Measurements from ENCODE around the gene ASIC1. TPM values are rescaled to one million over a fixed set of nuclear protein-coding genes. Genes with fewer than 3 reads are reported as not detected.
A peak's percentile ranks its signal among the peaks of the same experiment; 100 is the strongest.

ASIC1 gene
- total and polyA plus RNA-seq, 5 donors: 1.3 to 4.5 (median 2.8) TPM

- H3K27ac ChIP-seq (ENCODE audit: low read length): no peak overlapping the region
- DNase-seq: peak in 1 of 3 donors; percentile 73
- ATAC-seq: peak in 1 of 2 donors; percentile 16
These were observed 4.7 kb downstream of the ASIC1 start for GRCh38 chr12:50061946-50062686.

GRCh38 chr12:50062728-50063460 is 5.5 kb downstream of the ASIC1 start:
- intact Hi-C loops (cut with DNase I): loop anchor here in 2 of 4 donors (10.0 kb wide), 1 partner anchor 198 kb away; no protein-coding TSS in a partner anchor
- peaks cover 3% of the 10 kb centered on the region for H3K4me1 ChIP-seq (ENCODE audit: control insufficient read depth, insufficient read depth, low read length)
- 75% methylated on average over 5 of the region's 5 CpGs for WGBS
- DNase-seq: no peak
- H3K27me3 ChIP-seq (ENCODE audit: control insufficient read depth, insufficient read depth): no peaks in the 10 kb centered on the region
- no peaks in the 10 kb centered on the region for H3K9me3 ChIP-seq (ENCODE audit: control insufficient read depth, low read length)
- peak in 1 of 2 donors; percentile 9 for ATAC-seq
- no peak overlapping the region for H3K4me3 ChIP-seq (ENCODE audit: low read length)
- no peak overlapping the region for H3K27ac ChIP-seq (ENCODE audit: low read length)

More at GRCh38 chr12:50061946-50062686, 4.7 kb downstream of the ASIC1 start:
- 58% methylated on average over 6 of the region's 6 CpGs for WGBS
- Histone ChIP-seq H3K4me3 (ENCODE audit: low read length) (no peak overlapping the region), H3K27me3 (ENCODE audit: control insufficient read depth, insufficient read depth) (no peaks in the 10 kb centered on the region), H3K9me3 (ENCODE audit: control insufficient read depth, low read length) (no peaks in the 10 kb centered on the region), H3K4me1 (ENCODE audit: control insufficient read depth, insufficient read depth, low read length) (peaks cover 3% of the 10 kb centered on the region)
- intact Hi-C loops (cut with DNase I): loop anchor here in 2 of 4 donors (10.0 kb wide), 1 partner anchor 197 kb away; no protein-coding TSS in a partner anchor

GRCh38 chr12:50065726-50066310 is 8.4 kb downstream of the ASIC1 start:
- intact Hi-C loops (cut with DNase I): loop anchor here in 2 of 4 donors (5.0 to 10.0 kb wide), 2 partner anchors 99 to 201 kb away; no protein-coding TSS in a partner anchor
- Histone ChIP-seq H3K9me3 (ENCODE audit: control insufficient read depth, low read length) (no peaks in the 10 kb centered on the region), H3K27me3 (ENCODE audit: control insufficient read depth, insufficient read depth) (no peaks in the 10 kb centered on the region), H3K27ac (ENCODE audit: low read length) (no peak overlapping the region), H3K4me1 (ENCODE audit: control insufficient read depth, insufficient read depth, low read length) (peaks cover 3% of the 10 kb centered on the region), H3K4me3 (ENCODE audit: low read length) (no peak overlapping the region)
- WGBS: 82% methylated on average over 3 of the region's 3 CpGs
- no peak for ATAC-seq
- no peak for DNase-seq

- ATAC-seq (peak in 1 of 2 donors; percentile 25), DNase-seq (no peak)
- Histone ChIP-seq H3K27me3 (ENCODE audit: control insufficient read depth, insufficient read depth) (no peaks in the 10 kb centered on the region), H3K4me3 (ENCODE audit: low read length) (no peak overlapping the region), H3K27ac (ENCODE audit: low read length) (no peak overlapping the region), H3K9me3 (ENCODE audit: control insufficient read depth, low read length) (no peaks in the 10 kb centered on the region), H3K4me1 (ENCODE audit: control insufficient read depth, insufficient read depth, low read length) (peaks cover 3% of the 10 kb centered on the region)
- 42% methylated on average over 5 of the region's 5 CpGs for WGBS
- intact Hi-C loops (cut with DNase I): loop anchor here in 2 of 4 donors (5.0 to 10.0 kb wide), 2 partner anchors 99 to 202 kb away; no protein-coding TSS in a partner anchor
These were observed 9.0 kb downstream of the ASIC1 start for GRCh38 chr12:50066402-50066801.

- no peaks in the 10 kb centered on the region for H3K27me3 ChIP-seq (ENCODE audit: control insufficient read depth, insufficient read depth)
- DNase-seq (no peak), ATAC-seq (no peak)
- no peak overlapping the region for H3K4me3 ChIP-seq (ENCODE audit: low read length)
- 97% methylated on average over 5 of the region's 5 CpGs for WGBS
- intact Hi-C loops (cut with DNase I): loop anchor here in 2 of 4 donors (5.0 to 10.0 kb wide), 2 partner anchors 102 to 204 kb away; no protein-coding TSS in a partner anchor
- H3K4me1 ChIP-seq (ENCODE audit: control insufficient read depth, insufficient read depth, low read length): peaks cover 3% of the 10 kb centered on the region
- H3K27ac ChIP-seq (ENCODE audit: low read length): no peak overlapping the region
- no peaks in the 10 kb centered on the region for H3K9me3 ChIP-seq (ENCODE audit: control insufficient read depth, low read length)
These were observed 11.7 kb downstream of the ASIC1 start for GRCh38 chr12:50069069-50069468.

- DNase-seq (no peak), ATAC-seq (no peak)
- no peaks in the 10 kb centered on the region for H3K27me3 ChIP-seq (ENCODE audit: control insufficient read depth, insufficient read depth)
- over 99% methylated on average over 3 of the region's 3 CpGs for WGBS
- H3K9me3 ChIP-seq (ENCODE audit: control insufficient read depth, low read length): no peaks in the 10 kb centered on the region
- H3K4me1 ChIP-seq (ENCODE audit: control insufficient read depth, insufficient read depth, low read length): peaks cover 3% of the 10 kb centered on the region
- intact Hi-C loops (cut with DNase I): loop anchor here in 2 of 4 donors (5.0 to 10.0 kb wide), 2 partner anchors 102 to 205 kb away; no protein-coding TSS in a partner anchor
- H3K4me3 ChIP-seq (ENCODE audit: low read length): no peak overlapping the region
- H3K27ac ChIP-seq (ENCODE audit: low read length): no peak overlapping the region
These were observed 12.1 kb downstream of the ASIC1 start for GRCh38 chr12:50069539-50069938.

GRCh38 chr12:50070314-50071060 is 13.1 kb downstream of the ASIC1 start:
- Histone ChIP-seq H3K27me3 (ENCODE audit: control insufficient read depth, insufficient read depth) (no peaks in the 10 kb centered on the region), H3K4me3 (ENCODE audit: low read length) (no peak overlapping the region), H3K9me3 (ENCODE audit: control insufficient read depth, low read length) (no peaks in the 10 kb centered on the region), H3K4me1 (ENCODE audit: control insufficient read depth, insufficient read depth, low read length) (peaks cover 3% of the 10 kb centered on the region), H3K27ac (ENCODE audit: low read length) (no peak overlapping the region)
- WGBS: 42% methylated on average over 9 of the region's 9 CpGs
- DNase-seq: peak; percentile 81 to 88 (median 87)
- intact Hi-C loops (cut with DNase I): loop anchor here in 2 of 4 donors (5.0 kb wide), 3 partner anchors 103 to 293 kb away; no protein-coding TSS in a partner anchor
- peak; percentile 70 to 80 for ATAC-seq

- H3K4me1 ChIP-seq (ENCODE audit: control insufficient read depth, insufficient read depth, low read length): no peaks in the 10 kb centered on the region
- intact Hi-C loops (cut with DNase I): loop anchor here in 2 of 4 donors (5.0 kb wide), 3 partner anchors 105 to 295 kb away; no protein-coding TSS in a partner anchor
- 69% methylated on average over 10 of the region's 10 CpGs for WGBS
These were observed 15.0 kb downstream of the ASIC1 start for GRCh38 chr12:50072198-50072907.

GRCh38 chr12:50073206-50073605 is 15.8 kb downstream of the ASIC1 start:
- Histone ChIP-seq H3K27me3 (ENCODE audit: control insufficient read depth, insufficient read depth) (no peaks in the 10 kb centered on the region), H3K4me3 (ENCODE audit: low read length) (no peak overlapping the region), H3K4me1 (ENCODE audit: control insufficient read depth, insufficient read depth, low read length) (no peaks in the 10 kb centered on the region), H3K9me3 (ENCODE audit: control insufficient read depth, low read length) (no peaks in the 10 kb centered on the region), H3K27ac (ENCODE audit: low read length) (no peak overlapping the region)
- ATAC-seq (no peak), DNase-seq (no peak)
- intact Hi-C loops (cut with DNase I): loop anchor here in 2 of 4 donors (5.0 kb wide), 3 partner anchors 106 to 296 kb away; no protein-coding TSS in a partner anchor
- 85% methylated on average over 7 of the region's 7 CpGs for WGBS

More at GRCh38 chr12:50072198-50072907, 15.0 kb downstream of the ASIC1 start:
- no peak overlapping the region for H3K27ac ChIP-seq (ENCODE audit: low read length)
- ATAC-seq: no peak
- H3K9me3 ChIP-seq (ENCODE audit: control insufficient read depth, low read length): no peaks in the 10 kb centered on the region
- H3K4me3 ChIP-seq (ENCODE audit: low read length): no peak overlapping the region
- H3K27me3 ChIP-seq (ENCODE audit: control insufficient read depth, insufficient read depth): no peaks in the 10 kb centered on the region
- DNase-seq: no peak

Data from right cardiac atrium (tissue), 5 donors.